HG02588 (cell line): ENCODE measurements around the gene HOXD11.

Source experiments
- ATAC-seq: cut with Tn5 transposase; IDR thresholded peaks from one replicate; pipeline ENCODE4 v1.9.1; 2021; ENCODE audit warnings: mild to moderate bottlenecking, moderate library complexity; ENCODE audit not compliant: unreplicated experiment

The HOXD11 gene

GRCh38 chr2:176130957-176131847, 24.1 kb downstream of the HOXD11 start:
- no peak for ATAC-seq

DNA sequence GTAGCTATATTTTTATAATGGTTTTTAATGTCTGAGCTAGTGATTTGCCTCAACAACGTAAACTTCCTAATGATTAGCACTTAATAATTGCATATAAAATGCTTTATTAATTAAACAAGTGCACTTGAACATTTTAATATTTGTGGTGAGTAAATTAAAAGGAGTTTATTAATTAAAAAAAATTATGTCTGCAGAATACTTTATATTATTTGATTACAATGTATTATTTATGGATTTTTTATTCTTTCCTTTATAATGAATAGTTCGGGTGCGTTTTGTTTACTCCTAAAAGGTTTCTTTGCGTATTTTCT, 24.7 kb downstream of the HOXD11 start:
- no peak for ATAC-seq

DNA sequence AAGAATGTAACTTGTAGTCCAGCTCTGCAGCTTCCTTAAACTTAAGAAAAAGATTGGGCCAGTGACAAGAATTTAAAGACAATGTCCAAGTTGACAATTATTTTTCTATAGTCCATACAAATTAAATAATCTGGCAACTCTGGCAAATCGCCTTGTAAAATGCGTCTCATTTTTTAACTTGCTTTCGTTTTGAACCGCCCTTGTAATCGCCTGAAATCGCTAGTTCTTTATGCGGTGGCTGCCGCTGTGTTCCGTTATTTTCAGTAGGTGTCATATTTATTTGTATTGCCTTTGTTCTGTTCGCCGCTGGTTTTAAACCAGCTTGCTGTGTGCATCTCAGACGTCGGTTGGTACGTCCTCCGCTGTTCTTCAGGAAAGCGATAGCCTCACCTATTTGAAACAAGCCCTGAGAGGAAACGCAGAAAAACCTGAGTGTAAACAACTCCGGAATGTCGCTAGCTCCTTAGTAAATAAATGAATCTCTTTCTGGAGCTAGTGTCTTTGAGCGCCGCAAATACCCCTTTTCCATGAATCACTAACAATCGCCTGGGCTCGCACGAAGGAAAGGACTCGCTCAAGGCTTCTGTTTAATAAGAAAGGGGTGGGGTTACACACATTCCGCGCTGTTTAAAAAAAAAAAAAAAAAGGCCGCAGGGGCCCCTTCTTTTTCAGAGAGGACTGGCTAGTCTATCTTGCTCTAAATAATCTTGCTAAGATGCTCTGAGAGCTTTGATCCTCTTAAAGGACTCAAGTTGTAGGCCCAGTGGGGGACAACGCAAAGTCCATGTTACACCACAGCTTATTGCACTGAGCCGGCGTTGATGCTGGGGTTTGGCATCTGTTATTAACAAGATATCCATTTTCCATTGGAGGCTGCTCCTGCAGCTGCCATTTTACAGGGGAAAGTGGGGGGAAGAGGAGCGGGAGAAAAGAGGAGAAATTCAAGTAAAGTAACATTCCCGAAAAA, 25.4 kb downstream of the HOXD11 start:
- ATAC-seq: no peak

DNA sequence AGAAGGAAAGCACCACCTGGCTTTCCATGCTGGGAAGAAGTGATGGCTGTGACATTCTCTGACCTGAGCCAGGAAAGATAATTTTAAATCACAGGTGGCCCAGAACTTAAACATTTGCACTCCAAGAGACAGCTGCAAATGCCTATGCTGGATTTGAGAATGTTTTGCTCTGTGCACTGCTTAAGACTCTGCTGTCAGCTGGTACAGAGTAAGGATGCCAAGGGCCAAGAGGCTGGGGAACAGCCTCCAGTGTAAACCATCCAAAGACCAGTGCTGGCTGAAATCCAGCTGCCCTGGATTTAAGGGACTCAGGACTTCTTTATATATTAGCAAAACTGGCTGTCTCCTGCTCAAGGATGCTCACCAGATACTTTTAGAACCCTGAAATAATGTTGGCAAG, 26.3 kb downstream of the HOXD11 start:
- ATAC-seq: no peak

- no peak for ATAC-seq
These were observed 27.0 kb downstream of the HOXD11 start for GRCh38 chr2:176134035-176134434.

GRCh38 chr2:176135035-176135440, 28.0 kb downstream of the HOXD11 start:
- ATAC-seq: no peak

GRCh38 chr2:176136374-176137251, 29.5 kb downstream of the HOXD11 start:
- no peak for ATAC-seq

- no peak for ATAC-seq
These were observed 30.1 kb downstream of the HOXD11 start for GRCh38 chr2:176137252-176137580.

DNA sequence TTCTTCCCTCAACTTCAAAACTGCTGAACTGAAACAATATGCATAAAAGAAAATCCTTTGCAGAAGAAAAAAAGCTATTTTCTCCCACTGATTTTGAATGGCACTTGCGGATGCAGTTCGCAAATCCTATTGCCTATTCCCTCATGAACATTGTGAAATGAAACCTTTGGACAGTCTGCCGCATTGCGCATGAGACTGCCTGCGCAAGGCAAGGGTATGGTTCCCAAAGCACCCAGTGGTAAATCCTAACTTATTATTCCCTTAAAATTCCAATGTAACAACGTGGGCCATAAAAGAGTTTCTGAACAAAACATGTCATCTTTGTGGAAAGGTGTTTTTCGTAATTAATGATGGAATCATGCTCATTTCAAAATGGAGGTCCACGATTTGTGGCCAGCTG, 30.8 kb downstream of the HOXD11 start:
- no peak for ATAC-seq

DNA sequence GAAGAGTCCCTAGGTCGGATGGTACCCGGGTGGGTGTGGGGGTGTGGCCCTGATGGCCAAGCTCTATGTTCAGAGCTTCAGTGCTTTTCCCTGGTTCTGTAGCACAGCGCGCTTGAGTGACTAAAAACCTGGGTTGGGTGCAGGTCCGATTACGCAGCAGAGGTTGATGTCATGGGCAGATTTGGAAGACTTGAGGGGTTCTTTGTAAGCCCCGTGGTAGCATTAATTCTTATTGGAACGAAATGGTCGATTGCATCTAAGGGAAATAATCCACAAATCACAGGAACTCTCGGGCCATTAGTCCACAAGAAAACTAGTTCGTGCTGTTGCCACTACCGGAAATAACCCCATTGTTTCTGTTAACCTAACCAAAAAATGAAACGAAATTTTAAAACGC, 31.4 kb downstream of the HOXD11 start:
- no peak for ATAC-seq

DNA sequence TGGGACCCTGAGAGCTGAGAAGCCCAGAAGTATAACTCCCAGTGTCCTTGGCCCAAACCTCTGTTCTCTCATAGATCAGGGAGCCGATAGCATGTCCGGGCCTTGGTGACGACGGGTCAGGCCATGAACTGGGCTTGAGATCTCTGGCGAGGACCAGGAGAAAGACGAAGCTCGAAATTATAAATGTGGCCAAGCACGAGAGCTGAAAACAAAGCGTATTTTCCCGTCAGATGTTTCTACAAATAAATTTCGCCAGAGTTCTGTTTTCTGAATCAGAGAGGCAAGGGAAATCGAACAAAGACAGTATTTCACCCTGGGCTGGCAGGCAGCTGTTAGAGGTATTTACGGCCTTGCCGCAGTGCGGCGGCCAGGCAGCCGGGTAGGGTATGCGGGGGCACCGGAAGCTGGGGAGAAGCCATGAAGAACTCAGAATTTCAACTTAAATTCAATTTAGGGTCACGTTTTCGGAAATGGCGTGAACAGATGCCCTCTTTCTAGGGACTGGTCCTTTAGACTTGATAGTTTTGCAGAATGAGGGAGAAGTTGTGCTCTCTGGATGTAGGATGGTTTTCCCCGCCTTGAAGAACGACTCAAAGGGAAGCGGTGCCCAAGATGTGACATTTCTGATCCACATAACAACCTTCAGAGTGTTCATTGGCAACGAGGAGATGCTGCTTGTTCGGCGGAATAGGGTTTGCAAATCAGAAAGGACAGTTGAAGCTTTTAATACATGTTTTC, 32.0 kb downstream of the HOXD11 start:
- ATAC-seq: no peak

- no peak for ATAC-seq
These were observed 32.8 kb downstream of the HOXD11 start for GRCh38 chr2:176139661-176140512.

DNA sequence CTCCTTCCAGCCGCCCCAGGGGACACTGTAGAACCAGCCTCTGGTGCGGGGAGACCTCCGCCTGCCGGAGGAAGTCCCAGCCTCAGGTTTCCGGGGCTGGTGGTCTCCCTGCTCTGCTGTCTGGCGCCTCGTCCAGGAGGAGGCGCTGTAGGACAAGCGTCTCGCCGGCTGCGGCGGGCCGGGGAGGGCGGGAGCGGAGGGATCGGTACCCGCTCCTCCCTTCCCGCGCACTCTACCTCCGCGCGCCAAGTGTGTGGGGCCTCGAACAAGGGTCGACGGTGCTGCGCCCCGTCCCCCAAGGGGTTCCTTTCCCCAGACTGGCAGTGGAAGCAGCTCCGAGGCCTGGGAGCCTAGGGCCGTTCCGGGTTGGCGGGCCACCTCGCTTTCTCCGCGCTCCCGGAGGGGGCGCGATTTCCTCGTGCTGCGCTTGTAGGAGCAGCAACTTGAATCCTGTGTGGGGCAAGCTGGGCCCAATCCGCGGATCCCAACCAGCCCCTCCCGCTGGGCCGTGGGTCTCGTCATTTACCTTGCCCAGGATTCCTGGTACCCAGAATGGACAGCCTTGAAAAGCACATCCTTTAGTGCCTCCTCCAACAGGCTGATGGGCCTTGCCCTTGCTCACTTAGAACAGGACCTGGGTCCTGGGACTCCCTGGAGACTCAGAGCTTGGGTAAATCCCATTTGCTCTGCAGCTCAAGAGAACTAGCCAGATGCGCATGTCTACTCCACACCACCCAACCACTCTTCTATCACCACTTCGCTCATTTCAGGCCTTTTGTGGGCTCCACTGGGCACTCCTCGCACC, 33.6 kb downstream of the HOXD11 start:
- ATAC-seq: peak; percentile 96

DNA sequence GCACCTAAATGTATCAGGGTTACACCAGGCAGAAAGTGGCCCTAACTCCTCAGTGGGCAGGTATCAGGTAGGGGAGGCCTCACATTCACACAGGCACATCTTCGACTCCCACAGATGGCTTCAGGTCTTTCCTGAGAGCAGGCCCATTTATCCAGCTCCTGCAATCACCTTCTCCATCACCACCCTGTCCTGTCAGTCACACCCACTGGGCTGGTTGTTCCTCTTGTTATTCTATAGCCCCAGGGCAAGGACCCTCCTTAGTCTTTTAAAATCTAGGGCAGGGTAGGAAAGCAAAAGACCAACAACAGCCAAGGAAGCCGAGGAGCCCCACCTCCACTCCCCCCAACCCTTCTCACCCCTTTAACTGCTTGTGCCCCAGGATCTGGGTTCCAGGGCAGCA, 35.2 kb downstream of the HOXD11 start:
- ATAC-seq: no peak

- no peak for ATAC-seq
These were observed 38.2 kb downstream of the HOXD11 start for GRCh38 chr2:176145085-176145969.

GRCh38 chr2:176146101-176146500, 39.0 kb downstream of the HOXD11 start:
- ATAC-seq: no peak

- ATAC-seq: no peak
These were observed 39.6 kb downstream of the HOXD11 start for GRCh38 chr2:176146645-176147044.
